Measurements from ENCODE around the gene SYNE1. TPM values are rescaled to one million over a fixed set of nuclear protein-coding genes. Genes with fewer than 3 reads are reported as not detected.

Gene SYNE1
- polyA plus RNA-seq, 1 donor from 2014 or later = 38.5 TPM

DNA sequence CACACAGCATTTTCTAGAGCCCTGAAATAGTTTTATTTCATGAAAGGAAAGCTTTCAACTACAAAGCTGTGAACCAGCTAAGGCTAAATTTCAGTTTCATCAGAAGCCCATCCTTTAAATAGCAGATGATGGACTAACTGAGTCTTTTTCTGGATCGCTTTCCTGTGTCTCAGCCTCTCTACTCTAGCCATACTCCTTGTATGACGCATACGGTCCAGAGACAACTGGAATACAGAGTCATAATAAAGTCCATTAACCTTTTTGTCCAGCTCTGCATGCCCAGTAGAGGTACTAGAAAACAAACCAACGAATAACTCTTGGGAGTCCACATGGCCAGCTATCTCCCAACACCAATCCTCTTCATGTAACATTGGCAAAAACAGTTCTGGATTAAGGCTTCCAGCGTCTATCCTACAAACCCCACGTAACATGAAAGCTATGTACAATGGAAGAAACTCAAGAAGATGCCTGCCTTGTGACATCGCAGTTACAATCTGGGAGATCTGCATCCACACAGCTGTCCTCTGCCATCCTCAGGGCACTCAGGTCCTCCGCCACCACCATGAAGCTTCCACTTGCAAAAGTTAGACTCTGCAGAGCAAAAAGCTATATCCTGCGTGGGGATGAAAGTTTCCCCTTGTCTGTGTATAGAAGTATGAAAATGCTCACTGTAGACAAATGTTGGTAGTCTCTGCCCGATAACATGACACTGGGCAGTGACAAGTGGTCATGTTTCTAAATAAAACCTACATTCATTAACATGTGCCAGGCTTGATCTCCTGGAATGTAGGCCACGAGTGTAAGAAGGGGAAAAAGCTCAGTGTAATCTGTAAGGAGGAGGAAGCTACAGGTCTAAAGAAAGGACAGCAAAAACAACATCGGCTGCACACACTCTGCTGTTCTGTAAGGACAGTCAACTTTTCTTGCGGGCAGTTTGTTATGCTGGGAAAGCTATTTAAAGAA is 469.2 kb downstream of the SYNE1 start:
- no peaks in the 10 kb centered on the region for H3K27me3 ChIP-seq (ENCODE audit: insufficient read depth, low read depth, low read length)
- H3K9ac ChIP-seq (ENCODE audit: low read length) = no peak overlapping the region
- no peaks in the 10 kb centered on the region for H3K9me2 ChIP-seq (ENCODE audit: insufficient read depth, low read length)
- H3F3A ChIP-seq (ENCODE audit: insufficient read depth, low read length, poor library complexity, severe bottlenecking) = no peaks in the 10 kb centered on the region
- no peak overlapping the region for H3K27ac ChIP-seq (ENCODE audit: low read length)
- TF ChIP-seq, protein P1, sequence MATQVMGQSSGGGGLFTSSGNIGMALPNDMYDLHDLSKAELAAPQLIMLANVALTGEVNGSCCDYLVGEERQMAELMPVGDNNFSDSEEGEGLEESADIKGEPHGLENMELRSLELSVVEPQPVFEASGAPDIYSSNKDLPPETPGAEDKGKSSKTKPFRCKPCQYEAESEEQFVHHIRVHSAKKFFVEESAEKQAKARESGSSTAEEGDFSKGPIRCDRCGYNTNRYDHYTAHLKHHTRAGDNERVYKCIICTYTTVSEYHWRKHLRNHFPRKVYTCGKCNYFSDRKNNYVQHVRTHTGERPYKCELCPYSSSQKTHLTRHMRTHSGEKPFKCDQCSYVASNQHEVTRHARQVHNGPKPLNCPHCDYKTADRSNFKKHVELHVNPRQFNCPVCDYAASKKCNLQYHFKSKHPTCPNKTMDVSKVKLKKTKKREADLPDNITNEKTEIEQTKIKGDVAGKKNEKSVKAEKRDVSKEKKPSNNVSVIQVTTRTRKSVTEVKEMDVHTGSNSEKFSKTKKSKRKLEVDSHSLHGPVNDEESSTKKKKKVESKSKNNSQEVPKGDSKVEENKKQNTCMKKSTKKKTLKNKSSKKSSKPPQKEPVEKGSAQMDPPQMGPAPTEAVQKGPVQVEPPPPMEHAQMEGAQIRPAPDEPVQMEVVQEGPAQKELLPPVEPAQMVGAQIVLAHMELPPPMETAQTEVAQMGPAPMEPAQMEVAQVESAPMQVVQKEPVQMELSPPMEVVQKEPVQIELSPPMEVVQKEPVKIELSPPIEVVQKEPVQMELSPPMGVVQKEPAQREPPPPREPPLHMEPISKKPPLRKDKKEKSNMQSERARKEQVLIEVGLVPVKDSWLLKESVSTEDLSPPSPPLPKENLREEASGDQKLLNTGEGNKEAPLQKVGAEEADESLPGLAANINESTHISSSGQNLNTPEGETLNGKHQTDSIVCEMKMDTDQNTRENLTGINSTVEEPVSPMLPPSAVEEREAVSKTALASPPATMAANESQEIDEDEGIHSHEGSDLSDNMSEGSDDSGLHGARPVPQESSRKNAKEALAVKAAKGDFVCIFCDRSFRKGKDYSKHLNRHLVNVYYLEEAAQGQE (IDR thresholded peaks at IDR 0.05; ENCODE audit: borderline replicate concordance) = no peak
- TF ChIP-seq SMC3 (conservative IDR thresholded peaks at IDR 0.05; ENCODE audit: poor library complexity) (no peak), TAF1 (IDR thresholded peaks at IDR 0.05; ENCODE audit: low read depth) (no peak), EZH2 (IDR thresholded peaks at IDR 0.05; ENCODE audit: borderline replicate concordance, insufficient read depth, low read length, poor library complexity, severe bottlenecking) (no peak), MXI1 (conservative IDR thresholded peaks at IDR 0.05; ENCODE audit: poor library complexity, severe bottlenecking) (no peak), EP300 (conservative IDR thresholded peaks at IDR 0.05; ENCODE audit: poor library complexity, severe bottlenecking) (no peak), POLR2AphosphoS5 (IDR thresholded peaks at IDR 0.05) (no peak), RAD21 (conservative IDR thresholded peaks at IDR 0.05) (no peak)
- TF ChIP-seq, protein P2, sequence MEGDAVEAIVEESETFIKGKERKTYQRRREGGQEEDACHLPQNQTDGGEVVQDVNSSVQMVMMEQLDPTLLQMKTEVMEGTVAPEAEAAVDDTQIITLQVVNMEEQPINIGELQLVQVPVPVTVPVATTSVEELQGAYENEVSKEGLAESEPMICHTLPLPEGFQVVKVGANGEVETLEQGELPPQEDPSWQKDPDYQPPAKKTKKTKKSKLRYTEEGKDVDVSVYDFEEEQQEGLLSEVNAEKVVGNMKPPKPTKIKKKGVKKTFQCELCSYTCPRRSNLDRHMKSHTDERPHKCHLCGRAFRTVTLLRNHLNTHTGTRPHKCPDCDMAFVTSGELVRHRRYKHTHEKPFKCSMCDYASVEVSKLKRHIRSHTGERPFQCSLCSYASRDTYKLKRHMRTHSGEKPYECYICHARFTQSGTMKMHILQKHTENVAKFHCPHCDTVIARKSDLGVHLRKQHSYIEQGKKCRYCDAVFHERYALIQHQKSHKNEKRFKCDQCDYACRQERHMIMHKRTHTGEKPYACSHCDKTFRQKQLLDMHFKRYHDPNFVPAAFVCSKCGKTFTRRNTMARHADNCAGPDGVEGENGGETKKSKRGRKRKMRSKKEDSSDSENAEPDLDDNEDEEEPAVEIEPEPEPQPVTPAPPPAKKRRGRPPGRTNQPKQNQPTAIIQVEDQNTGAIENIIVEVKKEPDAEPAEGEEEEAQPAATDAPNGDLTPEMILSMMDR (IDR thresholded peaks at IDR 0.05; ENCODE audit: poor library complexity, severe bottlenecking) = no peak
- H4K20me1 ChIP-seq (ENCODE audit: insufficient read depth) = no peaks in the 10 kb centered on the region
- H3K36me3 ChIP-seq (ENCODE audit: insufficient read depth, low read length) = no peaks in the 10 kb centered on the region
- no peaks in the 10 kb centered on the region for H3K9me3 ChIP-seq (ENCODE audit: low read length)
- H2AFZ ChIP-seq (ENCODE audit: low read depth, low read length) = no peak overlapping the region
- H3K79me2 ChIP-seq (replicated peaks; ENCODE audit: insufficient read depth, low read length) = no peaks in the 10 kb centered on the region
- no peak overlapping the region for H3K4me3 ChIP-seq (ENCODE audit: low read length)
- H3K4me2 ChIP-seq (ENCODE audit: low read length) = no peak overlapping the region

DNA sequence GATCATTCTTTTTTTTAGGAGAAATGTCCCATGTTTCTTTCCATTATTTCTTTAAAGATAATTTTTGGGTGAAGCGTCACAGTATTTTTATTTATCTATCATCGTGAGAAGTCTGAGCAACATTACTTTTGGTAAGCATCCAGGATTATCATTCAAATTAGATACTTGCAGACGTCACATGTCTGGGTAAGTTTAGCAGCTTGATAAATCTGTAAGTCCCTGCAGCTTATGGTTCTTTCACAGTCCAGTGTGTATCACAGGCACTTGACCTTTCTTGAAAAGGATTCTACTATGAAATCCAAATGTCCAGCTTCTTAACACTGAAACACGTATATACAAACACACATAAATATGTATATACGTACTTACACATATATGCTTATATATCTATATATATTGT is 470.3 kb downstream of the SYNE1 start:
- TF ChIP-seq, protein P2 (IDR thresholded peaks at IDR 0.05; ENCODE audit: poor library complexity, severe bottlenecking) = no peak
- Histone ChIP-seq H3K27me3 (ENCODE audit: insufficient read depth, low read depth, low read length) (no peaks in the 10 kb centered on the region), H3K4me3 (ENCODE audit: low read length) (no peak overlapping the region), H3K36me3 (ENCODE audit: insufficient read depth, low read length) (no peaks in the 10 kb centered on the region), H3K27ac (ENCODE audit: low read length) (no peak overlapping the region), H3K9me3 (ENCODE audit: low read length) (no peaks in the 10 kb centered on the region), H3F3A (ENCODE audit: insufficient read depth, low read length, poor library complexity, severe bottlenecking) (no peaks in the 10 kb centered on the region), H3K4me2 (ENCODE audit: low read length) (no peak overlapping the region), H3K79me2 (replicated peaks; ENCODE audit: insufficient read depth, low read length) (no peaks in the 10 kb centered on the region), H3K9ac (ENCODE audit: low read length) (no peak overlapping the region), H2AFZ (ENCODE audit: low read depth, low read length) (no peak overlapping the region), H4K20me1 (ENCODE audit: insufficient read depth) (no peaks in the 10 kb centered on the region), H3K9me2 (ENCODE audit: insufficient read depth, low read length) (no peaks in the 10 kb centered on the region)
